GM12874 (cell line): ENCODE data around the gene SVOPL.
A peak's percentile ranks its signal among the peaks of the same experiment; 100 is the strongest.

Source experiments
- TF ChIP-seq, protein P1 (sequence below): IDR thresholded peaks from 2 replicates; pipeline ENCODE4 v1.5.1; 2011; ENCODE audit warnings: low read depth, mild to moderate bottlenecking, control low read depth, low read length, moderate library complexity; ENCODE audit not compliant: insufficient read depth

Gene SVOPL

DNA sequence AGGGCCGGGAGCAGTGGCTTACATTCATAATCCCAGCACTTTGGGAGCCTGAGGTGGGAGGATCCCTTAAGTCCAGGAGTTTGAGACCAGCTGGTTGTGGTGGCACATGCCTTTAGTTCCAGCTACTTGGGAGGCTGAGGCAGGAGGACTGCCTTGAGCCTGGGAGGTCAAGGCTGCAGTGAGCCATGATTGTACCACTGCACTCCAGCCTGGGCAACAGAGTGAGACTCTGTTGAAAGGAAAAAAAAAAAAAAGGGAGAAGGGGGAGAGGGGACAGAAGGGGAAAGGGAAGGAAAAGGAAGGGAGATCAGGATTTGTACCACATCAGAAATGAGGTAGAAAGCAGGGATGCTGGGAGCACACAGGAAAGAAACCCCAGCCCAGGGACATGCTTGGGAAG, 38.7 kb upstream of the SVOPL start:
- TF ChIP-seq, protein P1, sequence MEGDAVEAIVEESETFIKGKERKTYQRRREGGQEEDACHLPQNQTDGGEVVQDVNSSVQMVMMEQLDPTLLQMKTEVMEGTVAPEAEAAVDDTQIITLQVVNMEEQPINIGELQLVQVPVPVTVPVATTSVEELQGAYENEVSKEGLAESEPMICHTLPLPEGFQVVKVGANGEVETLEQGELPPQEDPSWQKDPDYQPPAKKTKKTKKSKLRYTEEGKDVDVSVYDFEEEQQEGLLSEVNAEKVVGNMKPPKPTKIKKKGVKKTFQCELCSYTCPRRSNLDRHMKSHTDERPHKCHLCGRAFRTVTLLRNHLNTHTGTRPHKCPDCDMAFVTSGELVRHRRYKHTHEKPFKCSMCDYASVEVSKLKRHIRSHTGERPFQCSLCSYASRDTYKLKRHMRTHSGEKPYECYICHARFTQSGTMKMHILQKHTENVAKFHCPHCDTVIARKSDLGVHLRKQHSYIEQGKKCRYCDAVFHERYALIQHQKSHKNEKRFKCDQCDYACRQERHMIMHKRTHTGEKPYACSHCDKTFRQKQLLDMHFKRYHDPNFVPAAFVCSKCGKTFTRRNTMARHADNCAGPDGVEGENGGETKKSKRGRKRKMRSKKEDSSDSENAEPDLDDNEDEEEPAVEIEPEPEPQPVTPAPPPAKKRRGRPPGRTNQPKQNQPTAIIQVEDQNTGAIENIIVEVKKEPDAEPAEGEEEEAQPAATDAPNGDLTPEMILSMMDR: no peak

DNA sequence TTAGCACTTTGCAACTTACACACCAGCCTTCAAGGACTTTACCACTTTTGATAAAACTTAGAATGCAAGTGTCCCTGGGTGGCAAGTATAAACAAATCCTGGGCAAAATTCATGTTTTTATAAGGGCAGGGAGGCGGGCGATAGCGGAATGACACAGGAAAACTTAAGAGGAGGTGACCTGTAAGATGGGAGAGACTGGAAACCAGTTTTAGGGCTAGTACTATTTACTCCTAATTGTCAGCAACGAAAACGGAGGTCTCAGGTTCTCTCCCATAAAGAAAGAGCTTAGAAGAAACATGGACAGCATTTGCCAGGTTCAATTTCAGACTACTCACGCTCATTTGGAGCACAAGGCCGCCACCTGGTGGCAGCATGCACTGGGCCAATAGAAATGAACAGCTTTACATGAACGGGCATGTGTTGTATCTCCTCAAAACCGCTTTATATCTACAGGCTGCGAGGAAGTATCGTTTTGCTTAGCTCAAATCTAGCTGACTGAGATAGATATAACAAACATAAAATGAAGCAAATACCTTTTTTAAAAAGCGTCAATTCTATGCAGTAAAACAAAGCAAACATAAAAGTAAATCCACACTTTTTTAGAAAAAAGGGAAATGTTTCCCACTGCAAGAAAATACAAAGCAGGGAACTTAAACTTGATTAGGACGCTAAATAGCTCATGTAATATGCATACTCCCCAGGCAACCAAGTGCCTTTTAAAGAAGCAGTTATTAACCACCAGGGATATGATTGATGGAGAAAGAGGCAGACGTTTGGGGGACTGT, 37.6 kb upstream of the SVOPL start:
- TF ChIP-seq, protein P1: peak; percentile 87

DNA sequence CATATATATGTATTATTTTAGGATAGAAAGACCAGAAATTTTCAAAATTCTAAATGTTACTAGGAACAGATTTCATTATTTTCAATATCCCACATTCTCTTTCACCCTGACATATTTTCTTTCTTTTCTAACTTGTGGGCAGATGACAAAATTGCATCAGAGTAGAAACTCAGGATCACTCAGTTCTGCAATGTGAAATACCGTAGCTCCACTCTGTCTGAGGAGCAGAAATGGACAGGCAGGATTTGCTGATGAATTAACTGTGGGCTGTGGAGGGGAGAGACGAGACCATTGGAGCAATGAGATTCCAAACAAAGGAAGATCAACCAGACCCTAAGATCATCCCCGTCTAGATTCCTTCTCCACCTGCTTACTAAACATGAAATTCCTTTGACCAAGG, 37.0 kb upstream of the SVOPL start:
- TF ChIP-seq, protein P1: no peak

DNA sequence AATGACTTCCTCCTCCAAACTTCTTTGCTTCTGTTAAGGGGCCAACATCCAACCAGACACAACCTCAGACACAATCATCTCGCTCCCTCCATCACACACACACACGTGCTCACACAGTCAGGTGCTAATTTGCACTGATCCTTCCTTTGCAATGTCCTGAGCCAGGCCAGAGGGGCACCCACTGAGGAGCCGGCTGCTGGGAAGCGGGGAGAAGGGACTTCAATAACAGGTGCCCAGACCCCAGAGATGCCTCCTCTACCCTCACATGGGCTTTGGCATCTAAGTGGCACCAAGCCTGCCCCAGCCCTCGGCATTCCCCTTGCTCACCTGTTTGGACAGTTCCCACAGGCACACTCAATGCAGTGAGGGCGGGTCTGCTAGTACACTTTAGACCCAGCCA, 34.2 kb upstream of the SVOPL start:
- TF ChIP-seq, protein P1: no peak

DNA sequence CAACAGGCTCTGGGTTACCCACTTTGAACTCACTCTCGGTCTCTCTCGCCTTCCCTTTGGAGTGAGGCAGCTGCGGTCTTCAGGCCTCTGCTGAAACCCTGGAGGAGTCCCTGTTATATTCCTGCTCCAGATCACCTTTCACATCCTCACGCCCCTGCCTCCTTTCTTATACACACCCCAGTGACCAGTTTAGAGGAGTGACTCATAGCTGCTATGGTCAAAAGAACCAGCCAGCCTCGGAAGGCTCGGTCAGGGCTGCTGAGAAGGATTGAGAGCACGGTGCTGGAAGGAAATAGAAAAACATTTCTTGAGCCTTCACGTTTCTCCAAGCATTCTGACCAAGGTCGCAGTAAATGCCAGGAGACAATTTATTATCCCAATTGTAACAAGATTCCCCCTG, 28.3 kb upstream of the SVOPL start:
- TF ChIP-seq, protein P1: no peak

DNA sequence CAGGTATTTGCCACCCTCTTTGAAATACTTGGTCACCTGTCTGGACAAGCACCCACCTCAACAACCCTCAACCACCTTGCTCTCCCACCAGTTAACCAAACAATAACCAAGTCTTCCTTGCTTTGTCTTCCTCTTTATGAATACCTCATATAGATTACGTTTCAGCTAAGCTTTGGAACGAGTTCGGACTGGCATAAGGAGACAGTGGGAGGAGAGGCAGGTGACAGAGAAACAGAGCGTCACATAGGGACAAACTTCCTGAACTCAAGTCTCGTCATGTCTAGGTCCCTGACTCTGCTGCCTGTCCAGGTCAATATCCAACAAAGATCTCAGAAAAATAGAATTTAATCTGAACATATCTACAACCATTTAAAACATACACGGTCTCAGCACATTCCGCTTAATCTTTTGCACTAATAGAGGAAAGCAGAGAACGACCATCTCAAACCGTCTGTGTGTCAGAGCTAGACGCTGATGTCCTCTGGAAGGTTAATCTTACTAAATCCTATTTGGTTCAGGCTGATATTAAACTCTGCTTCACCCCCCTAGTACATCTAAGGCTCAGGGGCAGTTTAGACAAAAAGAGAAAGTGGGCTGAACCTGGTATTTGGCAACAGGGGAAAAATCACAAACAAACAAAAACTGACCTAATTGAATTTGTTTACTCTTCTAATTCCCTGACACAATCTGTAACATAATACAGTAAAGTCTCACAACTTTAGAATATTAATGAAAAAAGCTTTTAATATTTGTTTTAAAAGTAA, 26.4 kb upstream of the SVOPL start:
- TF ChIP-seq, protein P1: no peak

DNA sequence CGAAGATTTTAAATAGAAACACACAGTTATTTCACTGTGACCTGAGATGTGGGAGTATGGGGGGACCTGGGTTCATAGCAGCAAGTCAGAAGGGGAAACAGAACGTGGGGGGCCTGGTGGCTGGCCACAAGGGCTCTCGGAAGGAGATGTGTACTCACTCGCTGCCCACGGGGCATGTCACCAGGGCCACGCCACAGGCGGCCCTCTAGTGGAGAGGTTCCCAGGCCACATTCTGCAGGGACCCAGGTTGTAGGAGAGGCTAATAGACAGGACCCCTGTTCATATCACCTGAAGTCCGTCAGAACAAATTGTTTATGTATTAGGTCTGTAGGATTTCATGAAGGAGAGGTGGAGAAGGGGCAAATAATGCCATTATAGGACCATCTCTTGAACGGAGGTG, 25.1 kb upstream of the SVOPL start:
- TF ChIP-seq, protein P1: peak; percentile 16; the same call in 1 of the 2 replicates
